GM13976 (cell line): ENCODE measurements around the gene MEST.
A peak's percentile ranks its signal among the peaks of the same experiment; 100 is the strongest.

ENCODE experiments used
- DNase-seq: peaks from one replicate; pipeline ENCODE4 v3.0.0; 2012; ENCODE audit warnings: low spot score
- CTCF ChIP-seq: IDR thresholded peaks from 2 replicates; pipeline ENCODE4 v1.5.1; 2012; ENCODE audit warnings: borderline replicate concordance, mild to moderate bottlenecking; ENCODE audit not compliant: insufficient read depth; ENCODE audit errors: extremely low read depth, missing control alignments, control extremely low read depth
- in situ Hi-C: fragments of 300-500 bp; cut with MboI; formaldehyde crosslinking; loops from one replicate; pipeline ENCODE4 v1.12.0; 2022; ENCODE audit warnings: low sequenced_read_pairs, mixed read lengths, inconsistent platforms; ENCODE audit not compliant: unreplicated experiment

The MEST gene

GRCh38 chr7:130489140-130489983 is 2.5 kb upstream of the MEST start:
- TF ChIP-seq CTCF = no peak
- in situ Hi-C loops = loop anchor here (25.0 kb wide), 1 partner anchor 427 kb away; the partner anchor contains the start of genes KLHDC10 and ZC3HC1
- no peak for DNase-seq

- in situ Hi-C loops = loop anchor here (25.0 kb wide), 1 partner anchor 428 kb away; the partner anchor contains the start of genes KLHDC10 and ZC3HC1
- TF ChIP-seq CTCF = no peak
- peak; percentile 13 for DNase-seq
These were observed 1.5 kb upstream of the MEST start for GRCh38 chr7:130490311-130490791.

DNA sequence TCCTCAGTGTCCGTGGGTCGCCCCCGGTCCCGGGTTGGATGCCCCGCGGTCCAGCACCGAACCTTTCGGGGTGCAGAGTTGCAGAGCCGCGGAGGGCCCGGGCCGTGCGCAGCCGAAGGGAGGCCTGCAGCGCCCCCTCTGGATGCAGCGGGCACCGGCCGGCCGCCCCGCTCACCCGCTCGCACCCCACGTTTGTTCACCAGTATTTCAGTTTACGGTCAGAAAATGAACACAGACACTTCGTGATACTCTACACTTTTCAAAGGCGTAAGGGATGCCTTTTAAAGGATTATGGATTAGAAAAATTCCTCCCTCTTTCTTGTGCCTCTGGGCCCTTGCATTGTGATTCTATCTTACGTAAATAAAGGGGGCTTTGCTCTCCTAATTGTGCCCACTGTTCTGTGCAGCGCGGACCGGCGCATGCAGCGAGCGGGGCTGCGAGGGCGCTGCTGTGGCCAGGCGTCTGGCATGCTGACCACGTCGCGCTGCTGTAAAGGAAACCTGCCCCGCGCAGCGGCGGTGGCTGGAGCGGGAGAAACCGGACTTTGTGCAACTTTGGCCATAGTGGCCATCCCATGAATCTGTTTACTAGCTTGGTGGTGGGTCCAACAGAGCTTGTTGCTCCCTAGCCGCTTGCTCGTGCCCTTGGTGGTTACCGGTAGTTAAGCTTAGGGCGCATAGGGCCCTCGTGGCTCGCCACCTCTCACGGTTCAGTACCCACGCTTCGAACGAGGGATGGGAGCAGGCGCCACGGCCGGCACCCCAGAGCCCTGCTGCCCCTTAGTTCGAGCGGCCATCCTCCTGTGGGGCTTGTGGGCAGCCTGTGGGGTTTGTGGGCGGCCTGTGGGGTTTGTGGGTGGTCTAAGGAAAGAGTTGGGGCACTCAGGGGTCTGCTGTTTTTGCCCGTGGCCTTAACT is 739 bp upstream of the MEST start:
- TF ChIP-seq CTCF = peak; percentile 71
- DNase-seq = peak; percentile 76
- in situ Hi-C loops = loop anchor here (25.0 kb wide), 1 partner anchor 429 kb away; the partner anchor contains the start of genes KLHDC10 and ZC3HC1

GRCh38 chr7:130492523-130493274 is 814 bp downstream of the MEST start:
- no peak for TF ChIP-seq CTCF
- DNase-seq = no peak
- in situ Hi-C loops = loop anchor here (25.0 kb wide), 1 partner anchor 430 kb away; the partner anchor contains the start of genes KLHDC10 and ZC3HC1

DNA sequence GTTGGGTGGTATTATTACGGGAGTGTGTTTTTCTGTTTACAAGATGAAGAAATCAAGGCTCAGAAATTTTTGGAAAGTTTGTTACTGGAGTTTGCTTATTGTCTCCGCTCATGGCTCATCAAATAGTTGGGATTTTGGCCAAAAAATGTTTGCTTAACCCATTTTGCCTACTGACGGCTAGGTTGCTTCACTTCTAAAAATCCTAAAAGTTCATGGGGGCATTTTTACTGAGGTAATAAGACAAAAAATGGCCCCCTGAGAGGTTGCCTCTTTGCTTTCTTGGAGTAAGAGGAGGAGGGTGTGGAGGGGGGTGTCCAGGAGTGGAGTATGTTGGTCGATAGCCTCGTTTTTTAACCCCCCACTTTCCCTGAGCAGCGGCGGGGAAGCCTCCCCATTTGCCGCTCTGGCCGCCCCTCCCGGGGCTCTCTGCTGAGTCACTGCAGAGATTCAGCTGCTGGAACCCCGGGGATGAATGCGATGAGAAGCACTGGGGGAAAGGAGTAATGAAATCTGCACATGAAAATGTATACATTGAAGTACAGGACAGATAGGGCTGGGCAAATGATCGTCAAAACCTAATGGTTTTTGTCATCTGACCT is 1.5 kb downstream of the MEST start:
- DNase-seq = peak; percentile 15
- in situ Hi-C loops = loop anchor here (25.0 kb wide), 1 partner anchor 431 kb away; the partner anchor contains the start of genes KLHDC10 and ZC3HC1
- no peak for TF ChIP-seq CTCF
